ENCODE data around the gene RYR1. TPM values are rescaled to one million over a fixed set of nuclear protein-coding genes. Genes with fewer than 3 reads are reported as not detected.

RYR1 gene
- total and polyA plus RNA-seq, 2 donors (not counting 1 experiment from before 2014, with no cell fraction given), result 0.43 to 3.8 TPM

DNA sequence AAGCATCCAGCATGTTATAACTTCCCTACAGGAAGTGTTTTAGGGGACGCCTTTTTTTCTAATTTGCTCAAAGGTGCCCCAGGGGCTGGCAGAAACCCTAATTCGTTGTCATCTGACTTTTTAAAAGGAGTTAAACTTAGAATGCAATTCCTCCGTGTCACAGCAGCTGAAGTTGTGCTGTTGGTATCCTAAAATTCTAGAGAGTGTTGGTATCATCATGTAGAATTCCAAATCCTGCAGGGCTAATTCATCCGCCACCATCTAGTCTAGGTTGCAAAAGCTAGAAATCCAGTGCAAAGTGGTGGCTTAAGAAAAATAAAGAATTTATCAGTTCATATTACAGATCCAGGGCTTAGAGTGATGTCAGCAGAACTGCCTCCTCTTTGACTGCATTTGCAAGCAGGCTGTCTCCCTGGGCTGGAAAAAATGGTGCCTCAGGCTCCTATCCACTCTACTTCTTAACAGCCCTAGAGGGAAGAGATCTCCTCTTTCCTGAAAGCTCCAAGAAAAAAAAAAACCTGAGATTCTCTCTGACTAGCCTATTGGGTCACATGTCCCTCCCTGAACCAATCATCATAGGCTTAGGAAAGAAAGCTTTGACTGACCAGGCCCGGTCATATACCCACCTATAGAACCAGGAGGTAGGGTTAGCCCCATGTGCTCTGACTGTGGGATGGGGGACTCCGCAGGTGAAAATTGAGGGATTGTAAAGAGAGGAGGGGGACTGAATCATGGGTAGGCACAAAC, 111.3 kb downstream of the RYR1 start:
- H3K9me3 ChIP-seq (ENCODE audit: control extremely low read depth in 1 of 3, control insufficient read depth in 2 of 3, insufficient read depth in 1 of 3, low read length in 2 of 3), result no peaks in the 10 kb centered on the region
- H3K36me3 ChIP-seq (replicated peaks in 1 of 2; ENCODE audit: control extremely low read depth in 1 of 2, control insufficient read depth in 1 of 2, extremely low read depth in 1 of 2, insufficient read depth in 2 of 2, low read length in 1 of 2), result no peaks in the 10 kb centered on the region
- peak overlapping the region; percentile 50 for H3K4me2 ChIP-seq (replicated peaks; ENCODE audit: low read depth, low read length, poor library complexity, severe bottlenecking)
- H3K27me3 ChIP-seq (replicated peaks in 1 of 4; ENCODE audit: control extremely low read depth in 1 of 4, control insufficient read depth in 3 of 4, insufficient read depth in 4 of 4, low read length in 3 of 4), result peaks cover 0 to 4% (median 0%) of the 10 kb centered on the region in 4 experiments
- DNase-seq, result no peak
- H3K9ac ChIP-seq (ENCODE audit: low read length), result no peak overlapping the region
- H3K4me3 ChIP-seq (ENCODE audit: control extremely low read depth in 1 of 5, extremely low read depth in 1 of 5, insufficient read depth in 1 of 5, low read depth in 2 of 5, low read length in 4 of 5), result peak overlapping the region in 1 of 5 experiments; percentile 38
- H2AFZ ChIP-seq (ENCODE audit: insufficient read depth, low read depth, low read length, poor library complexity, severe bottlenecking), result peak overlapping the region; percentile 29
- H3K27ac Mint-ChIP-seq, result peak overlapping the region; percentile 27
- no peak overlapping the region for H3K4me3 Mint-ChIP-seq
- CTCF ChIA-PET, result interaction anchor here (0.6 to 4.5 kb wide), 20 partner anchors 12 to 1421 kb away, joined by 3 to 102 read pairs (median 5); partner anchors contain the start of genes EIF3K, FAM98C, MAP4K1 and MRPS12
- H3K9me3 Mint-ChIP-seq (ENCODE audit: insufficient read depth), result no peaks in the 10 kb centered on the region
- intact Hi-C loops (cut with micrococcal nuclease), result loop anchor here (1.0 kb wide), 3 partner anchors 15 to 386 kb away; partner anchors contain the start of genes MAP4K1, MRPS12 and SARS2
- H4K20me1 ChIP-seq (ENCODE audit: control insufficient read depth, insufficient read depth, low read length, poor library complexity, severe bottlenecking), result no peaks in the 10 kb centered on the region
- no peaks in the 10 kb centered on the region for H3K79me2 ChIP-seq (ENCODE audit: control insufficient read depth, insufficient read depth, low read length)
- ATAC-seq (ENCODE audit: low read depth), result no peak
- no peaks in the 10 kb centered on the region for H3K27me3 Mint-ChIP-seq
- H3K4me1 ChIP-seq (ENCODE audit: control insufficient read depth in 2 of 2, insufficient read depth in 2 of 2, low read length in 2 of 2), result peaks cover 14 to 27% of the 10 kb centered on the region in 2 donors
- POLR2A ChIA-PET, result interaction anchor here (0.6 to 1.1 kb wide), 2 partner anchors 54 to 73 kb away, joined by 3 to 5 read pairs; partner anchors contain the start of gene MAP4K1
- 39% methylated on average over 3 of the region's 6 CpGs for WGBS (ENCODE audit: insufficient coverage)
- TF ChIP-seq EZH2 (IDR thresholded peaks at IDR 0.05; ENCODE audit: borderline replicate concordance, insufficient read depth, low read depth, low read length, poor library complexity, severe bottlenecking), result no peak
- TF ChIP-seq, protein P1, sequence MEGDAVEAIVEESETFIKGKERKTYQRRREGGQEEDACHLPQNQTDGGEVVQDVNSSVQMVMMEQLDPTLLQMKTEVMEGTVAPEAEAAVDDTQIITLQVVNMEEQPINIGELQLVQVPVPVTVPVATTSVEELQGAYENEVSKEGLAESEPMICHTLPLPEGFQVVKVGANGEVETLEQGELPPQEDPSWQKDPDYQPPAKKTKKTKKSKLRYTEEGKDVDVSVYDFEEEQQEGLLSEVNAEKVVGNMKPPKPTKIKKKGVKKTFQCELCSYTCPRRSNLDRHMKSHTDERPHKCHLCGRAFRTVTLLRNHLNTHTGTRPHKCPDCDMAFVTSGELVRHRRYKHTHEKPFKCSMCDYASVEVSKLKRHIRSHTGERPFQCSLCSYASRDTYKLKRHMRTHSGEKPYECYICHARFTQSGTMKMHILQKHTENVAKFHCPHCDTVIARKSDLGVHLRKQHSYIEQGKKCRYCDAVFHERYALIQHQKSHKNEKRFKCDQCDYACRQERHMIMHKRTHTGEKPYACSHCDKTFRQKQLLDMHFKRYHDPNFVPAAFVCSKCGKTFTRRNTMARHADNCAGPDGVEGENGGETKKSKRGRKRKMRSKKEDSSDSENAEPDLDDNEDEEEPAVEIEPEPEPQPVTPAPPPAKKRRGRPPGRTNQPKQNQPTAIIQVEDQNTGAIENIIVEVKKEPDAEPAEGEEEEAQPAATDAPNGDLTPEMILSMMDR (IDR thresholded peaks at IDR 0.05), result peak; percentile 39
- H3K4me1 Mint-ChIP-seq, result peaks cover 21% of the 10 kb centered on the region
- no peak overlapping the region for H3K27ac ChIP-seq (ENCODE audit: low read length in 2 of 2)

DNA sequence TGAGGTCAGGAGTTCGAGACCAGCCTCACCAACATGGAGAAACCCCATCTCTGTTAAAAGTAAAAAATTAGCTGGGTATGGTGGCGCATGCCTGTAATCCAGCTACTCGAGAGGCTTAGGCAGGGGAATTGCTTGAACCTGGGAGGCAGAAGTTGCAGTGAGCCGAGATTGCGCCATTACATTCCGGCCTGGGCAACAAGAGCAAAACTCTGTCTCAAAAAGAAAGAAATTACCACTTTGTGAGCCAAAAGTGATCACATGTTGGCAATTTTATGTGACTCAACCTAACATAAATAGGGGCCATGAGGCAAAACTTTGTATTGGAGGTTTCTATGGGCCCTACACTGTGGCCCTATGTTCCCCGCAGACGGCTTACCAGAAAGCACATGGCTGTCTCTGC, 112.1 kb downstream of the RYR1 start:
- Histone ChIP-seq H3K9me3 (ENCODE audit: control extremely low read depth in 1 of 3, control insufficient read depth in 2 of 3, insufficient read depth in 1 of 3, low read length in 2 of 3) (no peaks in the 10 kb centered on the region), H3K9ac (ENCODE audit: low read length) (no peak overlapping the region), H3K27ac (ENCODE audit: low read length in 2 of 2) (no peak overlapping the region), H3K4me1 (ENCODE audit: control insufficient read depth in 2 of 2, insufficient read depth in 2 of 2, low read length in 2 of 2) (peaks cover 14 to 27% of the 10 kb centered on the region in 2 donors), H4K20me1 (ENCODE audit: control insufficient read depth, insufficient read depth, low read length, poor library complexity, severe bottlenecking) (no peaks in the 10 kb centered on the region), H3K27me3 (replicated peaks in 1 of 4; ENCODE audit: control extremely low read depth in 1 of 4, control insufficient read depth in 3 of 4, insufficient read depth in 4 of 4, low read length in 3 of 4) (peaks cover 0 to 4% (median 0%) of the 10 kb centered on the region in 4 experiments), H3K36me3 (replicated peaks in 1 of 2; ENCODE audit: control extremely low read depth in 1 of 2, control insufficient read depth in 1 of 2, extremely low read depth in 1 of 2, insufficient read depth in 2 of 2, low read length in 1 of 2) (no peaks in the 10 kb centered on the region), H3K79me2 (ENCODE audit: control insufficient read depth, insufficient read depth, low read length) (no peaks in the 10 kb centered on the region), H3K4me3 (ENCODE audit: control extremely low read depth in 1 of 5, extremely low read depth in 1 of 5, insufficient read depth in 1 of 5, low read depth in 2 of 5, low read length in 4 of 5) (no peak overlapping the region), H3K4me2 (replicated peaks; ENCODE audit: low read depth, low read length, poor library complexity, severe bottlenecking) (no peak overlapping the region), H2AFZ (ENCODE audit: insufficient read depth, low read depth, low read length, poor library complexity, severe bottlenecking) (no peak overlapping the region)
- POLR2A ChIA-PET, result interaction anchor here (1.1 kb wide), 1 partner anchor 72 kb away, joined by 3 read pairs; the partner anchor contains the start of gene MAP4K1
- ATAC-seq (ENCODE audit: low read depth) (no peak), DNase-seq (no peak)
- H3K27me3 Mint-ChIP-seq, result no peaks in the 10 kb centered on the region
- TF ChIP-seq, protein P1 (IDR thresholded peaks at IDR 0.05), result no peak
- H3K27ac Mint-ChIP-seq, result no peak overlapping the region
- H3K4me1 Mint-ChIP-seq, result peaks cover 21% of the 10 kb centered on the region
- intact Hi-C loops (cut with micrococcal nuclease), result no loop called here
- H3K9me3 Mint-ChIP-seq (ENCODE audit: insufficient read depth), result no peaks in the 10 kb centered on the region
- CTCF ChIA-PET, result interaction anchor here (1.1 to 4.5 kb wide), 11 partner anchors 12 to 385 kb away, joined by 3 to 102 read pairs (median 6); partner anchors contain the start of genes EIF3K, FAM98C, MAP4K1 and MRPS12
- H3K4me3 Mint-ChIP-seq, result no peak overlapping the region
- 100% methylated on average over 6 of the region's 8 CpGs for WGBS (ENCODE audit: insufficient coverage)

All from B cell (primary cell).